HepG2 (cell line): ENCODE results near the gene HELZ2. TPM values are rescaled to one million over a fixed set of nuclear protein-coding genes. Genes with fewer than 3 reads are reported as not detected.

Experiments
- EHMT2 ChIP-seq: fragments of 200-600 bp; sonication (generic); IDR thresholded peaks from 2 replicates; pipeline ENCODE4 v1.7.0; 2017; ENCODE audit warnings: antibody characterized with exemption, low read depth, low read length, borderline replicate concordance
- FOXJ3 ChIP-seq: sonication (generic); formaldehyde crosslinking; IDR thresholded peaks from 2 replicates; pipeline ENCODE4 v1.4.0; 2020; ENCODE audit warnings: missing genetic modification reagents, mild to moderate bottlenecking, borderline replicate concordance
- MBNL3 ChIP-seq: fragments of 250-450 bp; sonication (Bioruptor Pico); conservative IDR thresholded peaks from 2 replicates; pipeline ENCODE4 v1.8.0; 2022; ENCODE audit warnings: mild to moderate bottlenecking, inconsistent platforms
- MED13 ChIP-seq: sonication (generic); formaldehyde crosslinking; IDR thresholded peaks from 2 replicates; pipeline ENCODE4 v1.5.0; 2020; ENCODE audit warnings: missing genetic modification reagents
- MIXL1 ChIP-seq: IDR thresholded peaks from 2 replicates; pipeline ENCODE4 v1.6.1; 2016
- MYNN ChIP-seq: sonication (generic); formaldehyde crosslinking; IDR thresholded peaks from 2 replicates; pipeline ENCODE4 v1.4.0; 2020; ENCODE audit warnings: mild to moderate bottlenecking, low read depth, missing genetic modification reagents
- NPAS2 ChIP-seq: sonication (generic); formaldehyde crosslinking; IDR thresholded peaks from 2 replicates; pipeline ENCODE4 v1.8.0; 2022; ENCODE audit warnings: mild to moderate bottlenecking, missing genetic modification reagents, borderline replicate concordance
- SP2 ChIP-seq: sonication (generic); formaldehyde crosslinking; IDR thresholded peaks from 2 replicates; pipeline ENCODE4 v1.5.1; 2020; ENCODE audit warnings: mild to moderate bottlenecking, missing genetic modification reagents
- ZEB1 ChIP-seq: IDR thresholded peaks from 2 replicates; pipeline ENCODE4 v1.6.1; 2012; ENCODE audit warnings: mild to moderate bottlenecking, low read depth, inconsistent platforms; ENCODE audit not compliant: insufficient replicate concordance
- ZKSCAN8 ChIP-seq: IDR thresholded peaks from 2 replicates; pipeline ENCODE4 v1.6.1; 2016; ENCODE audit warnings: borderline replicate concordance, missing genetic modification reagents, missing compliant biosample characterization
- ZNF160 ChIP-seq: sonication (generic); formaldehyde crosslinking; IDR thresholded peaks from 2 replicates; pipeline ENCODE4 v1.8.0; 2022; ENCODE audit warnings: mild to moderate bottlenecking, inconsistent platforms, missing genetic modification reagents
- ZNF510 ChIP-seq: sonication (generic); formaldehyde crosslinking; IDR thresholded peaks from 2 replicates; pipeline ENCODE4 v1.4.0; 2020; ENCODE audit warnings: low read depth, mild to moderate bottlenecking, missing genetic modification reagents
- ZNF644 ChIP-seq: IDR thresholded peaks from 2 replicates; pipeline ENCODE4 v1.6.1; 2016; ENCODE audit warnings: low read depth
- ZNF781 ChIP-seq: sonication (generic); formaldehyde crosslinking; IDR thresholded peaks from 2 replicates; pipeline ENCODE4 v1.5.1; 2020; ENCODE audit warnings: borderline replicate concordance, mild to moderate bottlenecking, missing genetic modification reagents; ENCODE audit errors: not compliant biosample characterization
- ZNF839 ChIP-seq: sonication (generic); formaldehyde crosslinking; IDR thresholded peaks from 2 replicates; pipeline ENCODE4 v1.4.0; 2020; ENCODE audit warnings: missing genetic modification reagents, mild to moderate bottlenecking, borderline replicate concordance
- ZNF878 ChIP-seq: sonication (generic); formaldehyde crosslinking; IDR thresholded peaks from 2 replicates; pipeline ENCODE4 v1.8.1; 2023; ENCODE audit warnings: mild to moderate bottlenecking, missing genetic modification reagents, moderate library complexity
- polyA plus RNA-seq, 8 experiments: library from polyadenylated mRNA; depleted of rRNA in 3 of 8; stranded (reverse) in 7 of 8; unstranded in 1 of 8; fragments of >200 nt; fragmentation: Illumina TruSeq in 4 of 8; extraction: Trizol in 4 of 8; gene quantifications; 2 replicates each; pipeline versions ENCODE4 v1.2.1 to v1.2.3, GENCODE V29; 2011 to 2016; ENCODE audit warnings: low read depth in 4 of 8, missing spikeins in 1 of 8, mixed read lengths in 1 of 8; ENCODE audit not compliant: insufficient read depth in 1 of 8
- total RNA-seq, 5 experiments: library from RNA; depleted of rRNA; stranded (reverse); fragments of >200 nt; fragmentation: Illumina TruSeq; extraction: Trizol; gene quantifications; 2 replicates each; pipeline ENCODE4 v1.2.3, GENCODE V29; 2016; ENCODE audit warnings: low read depth in 1 of 5
- TF ChIP-seq, protein P1 (sequence below): sonication (generic); formaldehyde crosslinking; IDR thresholded peaks from 2 replicates; pipeline ENCODE4 v1.4.0; 2020; ENCODE audit warnings: missing genetic modification reagents
- TF ChIP-seq, protein P2 (sequence below): sonication (generic); formaldehyde crosslinking; IDR thresholded peaks from 2 replicates; pipeline ENCODE4 v1.9.0; 2022; ENCODE audit warnings: low read depth, missing genetic modification reagents
- TF ChIP-seq, protein P3 (sequence below): sonication (generic); formaldehyde crosslinking; IDR thresholded peaks from 2 replicates; pipeline ENCODE4 v1.4.0; 2020; ENCODE audit warnings: mild to moderate bottlenecking, low read depth, missing genetic modification reagents
- TF ChIP-seq, protein P4 (sequence below), 2 experiments: sonication (generic) in 1 of 2; formaldehyde crosslinking in 1 of 2; IDR thresholded peaks; 2 replicates each; pipeline versions ENCODE4 v1.4.0 to v1.6.1; 2018 to 2020; ENCODE audit warnings: missing genetic modification reagents in 2 of 2, borderline replicate concordance in 1 of 2, low read depth in 1 of 2, mild to moderate bottlenecking in 1 of 2, missing biosample characterization in 1 of 2

HELZ2 gene
- total and polyA plus RNA-seq, 2 of the 13 experiments (the other 11 are each of a cell fraction or from before 2014, with no cell fraction given) = 9.6 to 10.1 TPM

- 0 out of 2 replicates have a peak, but pooled peaks have one; percentile 81 for TF ChIP-seq MYNN (CRISPR knock-in tag)
- no peak for TF ChIP-seq ZEB1
- TF ChIP-seq NPAS2 (CRISPR knock-in tag) = no peak
- no peak for TF ChIP-seq ZNF878 (CRISPR knock-in tag)
- TF ChIP-seq MBNL3 (CRISPR knock-in tag) = no peak
- TF ChIP-seq, protein P1, sequence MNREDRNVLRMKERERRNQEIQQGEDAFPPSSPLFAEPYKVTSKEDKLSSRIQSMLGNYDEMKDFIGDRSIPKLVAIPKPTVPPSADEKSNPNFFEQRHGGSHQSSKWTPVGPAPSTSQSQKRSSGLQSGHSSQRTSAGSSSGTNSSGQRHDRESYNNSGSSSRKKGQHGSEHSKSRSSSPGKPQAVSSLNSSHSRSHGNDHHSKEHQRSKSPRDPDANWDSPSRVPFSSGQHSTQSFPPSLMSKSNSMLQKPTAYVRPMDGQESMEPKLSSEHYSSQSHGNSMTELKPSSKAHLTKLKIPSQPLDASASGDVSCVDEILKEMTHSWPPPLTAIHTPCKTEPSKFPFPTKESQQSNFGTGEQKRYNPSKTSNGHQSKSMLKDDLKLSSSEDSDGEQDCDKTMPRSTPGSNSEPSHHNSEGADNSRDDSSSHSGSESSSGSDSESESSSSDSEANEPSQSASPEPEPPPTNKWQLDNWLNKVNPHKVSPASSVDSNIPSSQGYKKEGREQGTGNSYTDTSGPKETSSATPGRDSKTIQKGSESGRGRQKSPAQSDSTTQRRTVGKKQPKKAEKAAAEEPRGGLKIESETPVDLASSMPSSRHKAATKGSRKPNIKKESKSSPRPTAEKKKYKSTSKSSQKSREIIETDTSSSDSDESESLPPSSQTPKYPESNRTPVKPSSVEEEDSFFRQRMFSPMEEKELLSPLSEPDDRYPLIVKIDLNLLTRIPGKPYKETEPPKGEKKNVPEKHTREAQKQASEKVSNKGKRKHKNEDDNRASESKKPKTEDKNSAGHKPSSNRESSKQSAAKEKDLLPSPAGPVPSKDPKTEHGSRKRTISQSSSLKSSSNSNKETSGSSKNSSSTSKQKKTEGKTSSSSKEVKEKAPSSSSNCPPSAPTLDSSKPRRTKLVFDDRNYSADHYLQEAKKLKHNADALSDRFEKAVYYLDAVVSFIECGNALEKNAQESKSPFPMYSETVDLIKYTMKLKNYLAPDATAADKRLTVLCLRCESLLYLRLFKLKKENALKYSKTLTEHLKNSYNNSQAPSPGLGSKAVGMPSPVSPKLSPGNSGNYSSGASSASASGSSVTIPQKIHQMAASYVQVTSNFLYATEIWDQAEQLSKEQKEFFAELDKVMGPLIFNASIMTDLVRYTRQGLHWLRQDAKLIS (CRISPR knock-in tag) = no peak
- 0 out of 2 replicates have a peak, but pooled peaks have one; percentile 26 for TF ChIP-seq ZNF160 (CRISPR knock-in tag)
- no peak for TF ChIP-seq ZNF510
- TF ChIP-seq MED13 (CRISPR knock-in tag) = peak; percentile 65; the same call in 1 of the 2 replicates
- no peak for TF ChIP-seq ZNF644 (CRISPR knock-in tag)
- no peak for TF ChIP-seq EHMT2
- TF ChIP-seq, protein P2, sequence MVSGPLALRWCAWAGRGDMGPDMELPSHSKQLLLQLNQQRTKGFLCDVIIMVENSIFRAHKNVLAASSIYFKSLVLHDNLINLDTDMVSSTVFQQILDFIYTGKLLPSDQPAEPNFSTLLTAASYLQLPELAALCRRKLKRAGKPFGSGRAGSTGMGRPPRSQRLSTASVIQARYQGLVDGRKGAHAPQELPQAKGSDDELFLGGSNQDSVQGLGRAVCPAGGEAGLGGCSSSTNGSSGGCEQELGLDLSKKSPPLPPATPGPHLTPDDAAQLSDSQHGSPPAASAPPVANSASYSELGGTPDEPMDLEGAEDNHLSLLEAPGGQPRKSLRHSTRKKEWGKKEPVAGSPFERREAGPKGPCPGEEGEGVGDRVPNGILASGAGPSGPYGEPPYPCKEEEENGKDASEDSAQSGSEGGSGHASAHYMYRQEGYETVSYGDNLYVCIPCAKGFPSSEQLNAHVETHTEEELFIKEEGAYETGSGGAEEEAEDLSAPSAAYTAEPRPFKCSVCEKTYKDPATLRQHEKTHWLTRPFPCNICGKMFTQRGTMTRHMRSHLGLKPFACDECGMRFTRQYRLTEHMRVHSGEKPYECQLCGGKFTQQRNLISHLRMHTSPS (CRISPR knock-in tag) = no peak; the same call in 1 of the 2 replicates
- TF ChIP-seq ZKSCAN8 = no peak
- TF ChIP-seq, protein P3, sequence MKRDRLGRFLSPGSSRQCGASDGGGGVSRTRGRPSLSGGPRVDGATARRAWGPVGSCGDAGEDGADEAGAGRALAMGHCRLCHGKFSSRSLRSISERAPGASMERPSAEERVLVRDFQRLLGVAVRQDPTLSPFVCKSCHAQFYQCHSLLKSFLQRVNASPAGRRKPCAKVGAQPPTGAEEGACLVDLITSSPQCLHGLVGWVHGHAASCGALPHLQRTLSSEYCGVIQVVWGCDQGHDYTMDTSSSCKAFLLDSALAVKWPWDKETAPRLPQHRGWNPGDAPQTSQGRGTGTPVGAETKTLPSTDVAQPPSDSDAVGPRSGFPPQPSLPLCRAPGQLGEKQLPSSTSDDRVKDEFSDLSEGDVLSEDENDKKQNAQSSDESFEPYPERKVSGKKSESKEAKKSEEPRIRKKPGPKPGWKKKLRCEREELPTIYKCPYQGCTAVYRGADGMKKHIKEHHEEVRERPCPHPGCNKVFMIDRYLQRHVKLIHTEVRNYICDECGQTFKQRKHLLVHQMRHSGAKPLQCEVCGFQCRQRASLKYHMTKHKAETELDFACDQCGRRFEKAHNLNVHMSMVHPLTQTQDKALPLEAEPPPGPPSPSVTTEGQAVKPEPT (CRISPR knock-in tag) = no peak
- TF ChIP-seq ZNF781 (CRISPR knock-in tag) = no peak
- TF ChIP-seq ZNF839 (CRISPR knock-in tag) = no peak
- TF ChIP-seq, protein P4, sequence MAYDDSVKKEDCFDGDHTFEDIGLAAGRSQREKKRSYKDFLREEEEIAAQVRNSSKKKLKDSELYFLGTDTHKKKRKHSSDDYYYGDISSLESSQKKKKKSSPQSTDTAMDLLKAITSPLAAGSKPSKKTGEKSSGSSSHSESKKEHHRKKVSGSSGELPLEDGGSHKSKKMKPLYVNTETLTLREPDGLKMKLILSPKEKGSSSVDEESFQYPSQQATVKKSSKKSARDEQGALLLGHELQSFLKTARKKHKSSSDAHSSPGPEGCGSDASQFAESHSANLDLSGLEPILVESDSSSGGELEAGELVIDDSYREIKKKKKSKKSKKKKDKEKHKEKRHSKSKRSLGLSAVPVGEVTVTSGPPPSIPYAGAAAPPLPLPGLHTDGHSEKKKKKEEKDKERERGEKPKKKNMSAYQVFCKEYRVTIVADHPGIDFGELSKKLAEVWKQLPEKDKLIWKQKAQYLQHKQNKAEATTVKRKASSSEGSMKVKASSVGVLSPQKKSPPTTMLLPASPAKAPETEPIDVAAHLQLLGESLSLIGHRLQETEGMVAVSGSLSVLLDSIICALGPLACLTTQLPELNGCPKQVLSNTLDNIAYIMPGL (CRISPR knock-in tag; IDR thresholded peaks at IDR 0.05; ENCODE audit: borderline replicate concordance in 1 of 2, low read depth in 1 of 2) = peak in 1 of 2 experiments; percentile 27; a peak in 2 of 4 replicates
- TF ChIP-seq MIXL1 (CRISPR knock-in tag) = no peak
- 0 out of 2 replicates have a peak, but pooled peaks have one; percentile 41 for TF ChIP-seq SP2 (CRISPR knock-in tag)
- TF ChIP-seq FOXJ3 (CRISPR knock-in tag) = no peak
Observed at GRCh38 chr20:63574156-63574828, at the start of gene HELZ2 (continued).
